NCI-H1694 treated with DMSO at 0.1 percent for 48 hours (cell line): ENCODE measurements around the gene IDI1.

ENCODE experiments used
- DNase-seq: peaks from one replicate; lab custom pipeline; 2025; lab: John Stamatoyannopoulos, UW

Gene IDI1

GRCh38 chr10:992871-993270, 56.0 kb downstream of the IDI1 start:
- no peak for DNase-seq

- DNase-seq, result no peak
These were observed 56.5 kb downstream of the IDI1 start for GRCh38 chr10:992467-992866.

- DNase-seq, result no peak
These were observed 58.1 kb downstream of the IDI1 start for GRCh38 chr10:990808-991207.
